NCI-H1105 (cell line): ENCODE measurements around the gene FAM210A.
"Not testable (repeated sequence)": the region's sequence is repeated elsewhere in the genome, so short reads cannot be mapped to it uniquely, and the experiment has no call there.

Experiments used
- DNase-seq: peaks from one replicate; lab custom pipeline; 2025; lab: John Stamatoyannopoulos, UW

FAM210A gene, protein sequence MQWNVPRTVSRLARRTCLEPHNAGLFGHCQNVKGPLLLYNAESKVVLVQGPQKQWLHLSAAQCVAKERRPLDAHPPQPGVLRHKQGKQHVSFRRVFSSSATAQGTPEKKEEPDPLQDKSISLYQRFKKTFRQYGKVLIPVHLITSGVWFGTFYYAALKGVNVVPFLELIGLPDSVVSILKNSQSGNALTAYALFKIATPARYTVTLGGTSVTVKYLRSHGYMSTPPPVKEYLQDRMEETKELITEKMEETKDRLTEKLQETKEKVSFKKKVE

DNA sequence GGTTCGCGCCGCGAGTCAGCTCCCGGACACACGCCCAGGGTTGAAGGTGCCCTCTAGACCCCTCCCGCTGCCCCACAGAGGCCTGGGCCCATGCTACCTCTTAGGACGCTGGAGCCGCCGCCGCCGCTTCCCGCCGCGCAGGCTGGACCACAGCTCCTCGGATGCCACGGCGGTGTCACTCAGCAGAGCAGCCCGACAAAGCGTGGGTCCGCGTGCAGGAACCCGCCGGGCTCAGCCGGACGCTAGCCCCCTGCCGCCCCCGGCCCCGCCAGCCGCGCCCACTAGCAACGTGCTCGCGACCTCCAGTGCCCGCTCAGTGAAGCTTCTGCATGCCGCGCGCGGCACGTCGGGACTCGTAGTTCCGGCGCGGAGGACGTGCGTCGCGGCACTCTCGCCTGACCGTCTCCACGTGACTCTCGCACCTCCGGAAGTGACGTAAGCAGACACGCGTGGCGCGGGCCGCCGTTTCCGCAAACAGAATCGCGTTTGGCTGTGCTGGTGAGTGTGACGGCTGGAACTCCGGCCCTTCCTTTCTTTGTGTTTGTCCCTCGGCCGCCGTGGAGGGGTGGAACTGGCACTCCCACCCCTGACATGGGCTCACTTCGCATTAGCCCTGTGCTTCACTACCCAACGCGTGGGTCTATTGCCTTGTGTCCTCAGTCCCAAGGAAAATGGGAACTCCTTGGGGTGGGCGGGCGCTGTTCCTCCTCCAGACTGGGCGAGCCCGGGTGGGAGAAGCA lies at the start of gene FAM210A, which contains the start of gene RNMT:
TSS of gene FAM210A (minus strand) at position 327 of the 740 bp plus-strand sequence. CDS start 44,481 bp downstream, outside the sequence.
TSS of gene RNMT (plus strand) at position 442 of the 740 bp plus-strand sequence. CDS start 4,845 bp downstream, outside the sequence.
- peak; percentile 96 for DNase-seq

DNA sequence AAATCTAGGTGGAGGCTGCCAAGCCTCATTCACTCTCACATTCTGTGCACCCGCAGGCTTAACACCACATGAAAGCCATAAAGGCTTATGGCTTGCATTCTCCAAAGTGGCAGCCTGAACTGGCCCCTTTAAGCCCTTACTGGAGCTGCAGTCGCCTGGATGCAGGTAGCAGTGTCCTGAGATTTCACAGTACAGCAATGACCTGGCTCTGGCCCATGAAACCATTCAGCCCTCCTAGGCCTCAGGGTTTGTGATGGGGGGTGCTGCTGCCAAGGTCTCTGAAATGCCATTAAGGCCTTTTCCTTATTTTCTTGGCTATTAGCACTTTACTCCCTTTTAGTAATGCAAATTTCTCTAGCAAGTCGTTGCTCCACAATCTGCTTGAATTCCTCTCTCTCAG lies 48.7 kb upstream of the FAM210A start:
- DNase-seq: no peak

DNA sequence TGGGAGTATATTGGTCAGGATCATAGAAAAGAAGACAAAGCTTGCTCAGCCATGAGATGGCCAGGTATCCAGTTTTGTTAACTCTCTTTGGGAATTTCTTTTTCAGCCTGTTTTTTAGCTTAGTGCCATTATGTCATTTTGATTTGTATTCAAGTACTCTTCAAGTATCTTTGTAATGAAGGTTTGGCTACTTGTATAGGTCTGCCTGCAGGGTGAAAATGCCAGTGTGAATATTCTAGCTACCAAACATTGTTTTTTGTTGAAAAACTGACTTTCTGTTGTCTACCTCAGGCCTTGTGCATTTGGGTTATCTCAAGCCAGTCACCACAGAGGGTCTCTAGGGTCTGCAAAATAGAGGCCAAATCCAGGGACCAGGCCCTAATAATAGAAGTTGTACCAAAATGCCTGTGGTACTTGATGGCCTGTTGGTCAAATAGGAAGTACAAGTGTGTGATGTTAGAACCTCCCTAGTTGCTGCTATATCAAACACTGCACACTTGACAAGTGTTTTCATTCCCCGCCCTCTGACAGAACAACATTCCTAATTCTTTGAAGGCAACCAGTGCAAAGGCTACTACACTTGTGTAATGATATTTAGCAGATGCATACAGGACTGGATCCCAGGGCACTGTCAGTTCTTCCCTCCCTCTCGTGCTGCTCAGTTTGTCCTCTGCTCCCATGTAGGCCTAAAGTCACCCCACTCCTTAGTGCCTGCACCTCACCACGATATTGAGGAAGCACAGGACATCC lies 36.5 kb upstream of the FAM210A start:
- no peak for DNase-seq

DNA sequence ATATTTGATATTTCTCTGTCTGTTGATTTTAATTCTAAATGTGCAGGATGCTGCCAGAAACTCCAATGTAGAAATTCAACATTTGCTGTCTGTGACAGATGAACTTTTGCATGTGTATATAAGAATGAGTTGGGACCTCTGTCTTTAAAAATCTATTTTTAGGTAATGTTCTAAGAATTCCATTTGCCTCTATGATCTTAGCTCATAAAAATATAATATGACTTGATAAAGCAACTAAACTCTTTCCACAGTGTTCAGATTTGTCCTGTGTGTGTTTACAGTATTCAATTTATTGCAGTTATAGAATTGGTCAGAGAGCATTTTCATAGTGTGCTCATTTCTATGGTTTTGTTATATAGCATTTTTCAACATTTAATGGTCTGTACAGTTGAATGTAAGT lies 33.7 kb upstream of the FAM210A start:
- no peak for DNase-seq

DNA sequence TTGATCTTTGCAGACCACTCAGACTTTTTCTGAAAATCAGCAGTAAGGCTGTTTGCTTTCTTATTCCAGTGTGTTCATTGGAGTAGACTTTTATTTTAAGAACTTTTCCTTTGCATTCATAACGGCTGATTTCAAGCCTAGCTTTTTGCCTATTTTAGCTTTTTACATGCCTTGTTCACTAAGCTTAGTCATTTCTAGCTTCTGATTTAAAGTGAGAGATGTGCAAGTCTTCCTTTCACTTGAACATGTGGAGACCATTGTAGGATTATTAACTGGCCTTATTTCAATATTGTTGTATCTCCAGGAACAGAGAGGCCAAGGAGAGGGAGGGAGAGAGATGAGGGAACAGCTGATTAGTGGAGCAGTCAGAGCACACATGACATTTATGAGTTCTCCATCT lies 32.3 kb upstream of the FAM210A start:
- DNase-seq: no peak

GRCh38 chr18:13756671-13757070 lies 30.3 kb upstream of the FAM210A start:
- no peak for DNase-seq

DNA sequence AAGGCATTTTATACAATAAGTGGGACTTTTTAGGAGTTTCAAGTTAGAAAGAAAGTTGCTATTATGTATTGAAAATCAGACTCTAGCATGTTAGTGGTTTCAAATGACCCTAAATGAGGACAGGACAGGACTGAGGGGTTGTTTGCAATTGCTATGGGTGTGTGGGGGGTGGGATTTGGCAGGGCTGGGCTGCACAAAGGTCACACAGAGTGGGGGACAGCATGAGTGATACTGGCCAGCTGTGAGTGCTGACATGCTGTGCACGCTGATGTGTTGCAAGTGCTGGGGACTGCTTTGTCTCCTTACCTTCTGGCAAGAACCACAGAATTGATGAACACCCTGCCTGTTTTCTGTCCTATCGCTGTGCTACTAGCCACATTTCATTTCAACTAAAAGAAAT lies 29.9 kb upstream of the FAM210A start:
- DNase-seq: no peak

DNA sequence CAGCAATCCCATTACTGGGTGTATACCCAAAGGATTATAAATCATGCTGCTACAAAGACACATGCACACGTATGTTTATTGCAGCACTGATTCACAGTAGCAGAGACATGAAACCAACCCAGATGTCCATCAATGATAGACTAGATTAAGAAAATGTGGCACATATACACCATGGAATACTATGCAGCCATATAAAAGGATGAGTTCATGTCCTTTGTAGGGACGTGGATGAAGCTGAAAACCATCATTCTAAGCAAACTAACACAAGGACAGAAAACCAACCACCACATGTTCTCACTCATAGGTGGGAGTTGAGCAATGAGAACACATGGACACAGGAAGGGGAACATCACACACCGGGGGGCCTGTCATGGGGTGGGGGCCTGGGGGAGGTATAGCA lies 25.2 kb upstream of the FAM210A start:
- DNase-seq: not testable (repeated sequence)

DNA sequence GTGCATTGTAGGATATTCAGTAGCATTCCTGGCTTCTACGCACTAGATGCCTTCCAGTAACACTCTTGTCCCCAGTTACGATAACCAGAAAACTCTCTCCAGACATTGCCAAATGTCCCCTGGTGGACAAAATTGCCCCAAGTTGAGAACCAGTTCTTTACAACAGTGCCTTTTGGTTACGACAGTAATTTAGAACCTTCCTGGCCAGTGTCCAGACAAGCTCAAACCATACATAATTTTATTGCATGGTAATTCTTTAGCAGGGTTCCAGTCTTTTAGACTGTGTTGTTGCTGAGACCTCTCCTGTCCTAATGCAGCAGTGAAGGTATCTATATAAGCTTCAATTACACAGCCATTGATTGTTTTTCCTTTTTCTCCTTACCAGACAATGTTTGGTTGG lies 20.3 kb upstream of the FAM210A start:
- DNase-seq: no peak

- no peak for DNase-seq
Observed at GRCh38 chr18:13745696-13746095, 19.3 kb upstream of the FAM210A start.

GRCh38 chr18:13735681-13736080 lies 9.3 kb upstream of the FAM210A start:
- no peak for DNase-seq

- DNase-seq: no peak
Observed at GRCh38 chr18:13730481-13730880, 4.1 kb upstream of the FAM210A start.

- DNase-seq: no peak
Observed at GRCh38 chr18:13726972-13727331, 594 bp upstream of the FAM210A start.

GRCh38 chr18:13725566-13726231 lies 659 bp downstream of the FAM210A start:
- DNase-seq: no peak

DNA sequence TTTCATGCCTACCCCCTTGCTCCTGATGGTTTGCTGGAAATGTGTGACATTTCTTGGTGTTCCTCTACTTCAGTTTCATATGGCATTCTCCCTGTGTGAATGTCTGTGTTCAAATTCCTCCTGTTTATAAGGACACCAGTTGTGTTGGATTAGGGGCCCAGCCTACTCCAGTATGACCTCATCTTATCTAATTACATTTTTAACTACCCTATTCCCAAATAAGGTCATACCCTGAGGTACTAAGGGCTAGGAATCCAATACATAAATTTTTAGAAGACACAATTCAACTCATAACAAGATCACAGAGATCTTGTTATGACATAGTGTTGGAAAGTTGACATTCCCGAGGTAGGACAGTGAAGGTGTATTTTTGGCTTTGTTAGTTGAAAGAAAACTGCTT lies 5.5 kb downstream of the FAM210A start:
- no peak for DNase-seq

- DNase-seq: no peak
Observed at GRCh38 chr18:13720123-13720522, 6.2 kb downstream of the FAM210A start.

DNA sequence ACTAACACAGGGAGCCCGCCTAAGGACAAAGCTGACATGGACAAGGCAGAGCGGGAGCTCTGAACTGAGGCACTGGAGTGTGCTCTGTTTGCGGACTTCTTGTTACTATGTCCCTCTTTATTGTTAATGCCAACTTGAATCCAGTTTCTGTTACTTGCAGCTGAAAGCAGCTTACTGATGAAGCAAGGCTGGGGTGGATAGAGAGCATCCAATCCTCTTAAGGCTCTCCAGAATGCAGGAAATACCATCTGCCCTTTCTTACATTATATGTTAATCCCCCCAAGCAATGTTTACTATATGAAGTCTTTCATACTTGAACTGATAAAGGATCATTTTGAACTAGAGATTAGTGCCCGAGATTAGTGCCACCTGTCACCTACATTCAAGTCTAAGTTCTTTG lies 9.4 kb downstream of the FAM210A start:
- no peak for DNase-seq

GRCh38 chr18:13715330-13715729 lies 11.0 kb downstream of the FAM210A start:
- no peak for DNase-seq

- no peak for DNase-seq
Observed at GRCh38 chr18:13713455-13714055, 12.8 kb downstream of the FAM210A start.

GRCh38 chr18:13712400-13713131 lies 13.8 kb downstream of the FAM210A start:
- DNase-seq: no peak

- no peak for DNase-seq
Observed at GRCh38 chr18:13710414-13710831, 15.9 kb downstream of the FAM210A start.
